ENCODE measurements around the gene APOO. TPM values are rescaled to one million over a fixed set of nuclear protein-coding genes. Genes with fewer than 3 reads are reported as not detected.
A peak's percentile ranks its signal among the peaks of the same experiment; 100 is the strongest.
"Not testable (repeated sequence)": the region's sequence is repeated elsewhere in the genome, so short reads cannot be mapped to it uniquely, and the experiment has no call there.

APOO gene
- total RNA-seq, 1 experiment from 2014 or later = 28.0 TPM

DNA sequence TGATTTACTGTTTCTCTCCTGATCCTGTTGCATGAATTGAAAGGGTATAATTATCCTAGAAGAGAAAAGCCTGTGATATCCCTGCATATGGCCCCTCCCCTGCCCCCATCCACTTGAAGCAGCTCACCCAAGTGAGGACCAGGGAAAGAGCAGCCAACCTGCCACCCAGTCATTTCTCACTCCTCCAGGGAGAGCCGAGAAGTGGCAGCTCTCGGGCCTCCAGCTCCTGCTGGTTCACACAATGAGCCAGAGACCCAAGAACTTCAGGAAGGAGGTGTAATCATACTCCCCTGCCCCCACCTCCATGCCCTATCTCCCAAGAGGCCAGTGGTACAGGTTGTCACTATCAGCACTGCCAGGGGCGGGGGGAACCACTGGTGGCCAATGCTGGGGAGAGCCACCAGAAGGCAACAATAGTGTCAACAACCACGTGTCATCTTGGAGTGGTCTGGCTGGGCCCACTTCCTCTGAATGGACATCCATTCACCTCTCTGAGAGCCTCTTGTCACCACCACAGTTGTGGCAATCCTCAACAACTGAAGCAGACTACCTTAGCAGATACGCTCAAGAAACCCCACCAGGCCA lies 42.9 kb downstream of the APOO start:
- Histone ChIP-seq H3K36me3 (no peaks in the 10 kb centered on the region), H3K9me3 (replicated peaks) (no peaks in the 10 kb centered on the region), H3K27me3 (replicated peaks) (no peaks in the 10 kb centered on the region), H3K27ac (no peak overlapping the region), H3K4me3 (no peak overlapping the region), H3K4me1 (replicated peaks) (no peaks in the 10 kb centered on the region)
- no peak for DNase-seq (ENCODE audit: low read depth in 1 of 2, low spot score in 2 of 2)

DNA sequence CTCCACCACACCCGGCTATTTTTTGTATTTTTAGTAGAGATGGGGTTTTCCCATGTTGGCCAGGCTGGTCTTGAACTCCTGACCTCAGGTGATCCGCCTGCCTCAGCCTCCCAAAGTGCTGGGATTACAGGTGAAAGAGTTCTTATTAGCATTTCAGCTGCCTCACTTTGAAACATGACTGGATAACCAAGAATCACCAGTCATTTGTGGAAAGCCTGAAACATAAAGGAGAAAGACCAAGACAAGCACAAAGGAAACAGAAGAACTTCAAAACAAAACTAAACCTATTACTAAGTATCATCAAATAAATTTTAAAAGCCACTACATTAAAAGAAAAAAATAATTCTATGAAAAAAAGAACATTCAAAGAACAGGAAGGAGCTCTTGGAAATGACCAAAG lies 45.8 kb downstream of the APOO start:
- DNase-seq (ENCODE audit: low read depth in 1 of 2, low spot score in 2 of 2); H3K27me3 ChIP-seq (replicated peaks); H3K4me1 ChIP-seq (replicated peaks); H3K27ac ChIP-seq; H3K9me3 ChIP-seq (replicated peaks); H3K36me3 ChIP-seq; H3K4me3 ChIP-seq: not testable (repeated sequence)

DNA sequence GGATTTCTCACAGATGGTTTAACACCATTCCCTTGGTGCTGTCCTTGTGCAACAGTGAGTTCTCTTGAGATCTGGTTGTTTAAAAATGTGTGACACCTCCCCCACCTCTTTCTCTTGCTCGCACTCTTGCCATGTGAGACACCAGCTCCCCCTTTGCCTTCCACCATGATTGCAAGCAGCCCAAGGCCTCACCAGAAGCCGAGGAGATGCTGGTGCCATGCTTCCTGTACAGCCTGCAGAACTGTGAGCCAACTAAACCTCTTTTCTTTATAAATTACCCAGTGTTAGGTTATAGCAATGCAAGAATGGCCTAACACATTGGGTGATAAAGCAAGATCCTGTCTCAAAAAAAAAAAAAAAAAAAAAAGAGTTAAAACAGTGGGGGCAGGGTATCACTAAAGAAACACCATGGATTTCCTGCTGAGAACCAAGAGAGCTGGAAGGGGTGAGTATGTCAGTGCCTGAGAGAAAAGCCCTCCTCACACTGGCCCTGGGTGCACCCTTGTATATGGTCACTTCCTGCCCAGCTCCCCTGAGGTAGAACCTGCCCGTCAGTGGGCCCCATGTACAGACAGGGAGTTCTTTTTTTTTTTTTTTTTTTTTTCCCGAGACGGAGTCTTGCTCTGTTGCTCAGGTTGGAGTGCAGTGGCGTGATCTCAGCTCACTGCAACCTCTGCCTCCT lies 46.4 kb downstream of the APOO start:
- Histone ChIP-seq H3K9me3 (replicated peaks) (no peaks in the 10 kb centered on the region), H3K27me3 (replicated peaks) (no peaks in the 10 kb centered on the region), H3K4me1 (replicated peaks) (no peaks in the 10 kb centered on the region), H3K36me3 (no peaks in the 10 kb centered on the region), H3K4me3 (no peak overlapping the region), H3K27ac (no peak overlapping the region)
- DNase-seq (ENCODE audit: low read depth in 1 of 2, low spot score in 2 of 2) = no peak

DNA sequence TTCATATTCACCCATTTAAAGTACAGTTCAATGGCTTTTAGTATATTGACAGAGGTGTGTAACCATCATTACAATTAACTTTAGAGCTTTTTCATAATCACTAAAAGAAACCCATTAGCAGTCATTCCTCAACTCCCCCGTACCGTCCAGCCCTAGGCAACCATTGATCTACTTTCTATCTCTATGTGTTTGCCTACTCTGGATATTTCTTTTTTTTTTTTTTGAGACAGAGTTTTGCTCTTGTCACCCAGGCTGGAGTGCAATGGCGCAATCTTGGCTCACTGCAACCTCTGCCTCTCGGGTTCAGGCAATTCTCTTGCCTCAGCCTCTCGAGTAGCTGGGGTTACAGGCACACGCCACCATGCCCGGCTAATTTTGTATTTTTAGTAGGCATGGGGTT lies 48.5 kb downstream of the APOO start:
- H3K27ac ChIP-seq; H3K36me3 ChIP-seq; H3K9me3 ChIP-seq (replicated peaks); H3K4me1 ChIP-seq (replicated peaks); H3K4me3 ChIP-seq; DNase-seq (ENCODE audit: low read depth in 1 of 2, low spot score in 2 of 2); H3K27me3 ChIP-seq (replicated peaks): not testable (repeated sequence)

DNA sequence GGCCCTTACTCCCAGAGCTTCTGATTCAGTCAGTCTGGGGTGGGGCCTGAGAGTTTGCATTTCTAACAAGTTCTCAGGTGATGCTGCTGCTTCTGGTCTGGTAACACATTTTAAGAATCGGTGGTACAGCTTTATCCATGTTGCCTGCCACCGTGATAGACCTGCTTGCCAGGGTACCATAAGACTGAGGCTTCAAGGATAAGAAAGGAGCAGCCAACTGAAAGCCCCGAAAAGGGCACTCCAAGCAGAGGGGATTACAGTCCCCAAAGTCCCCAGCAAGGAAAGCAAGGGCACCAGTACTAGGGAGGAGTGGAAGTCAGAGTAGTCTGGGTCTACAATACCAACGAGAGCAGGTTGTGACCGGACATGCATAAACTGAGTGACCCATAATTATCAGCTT lies 49.8 kb downstream of the APOO start:
- no peak for DNase-seq (ENCODE audit: low read depth in 1 of 2, low spot score in 2 of 2)
- H3K4me3 ChIP-seq = no peak overlapping the region
- H3K36me3 ChIP-seq = no peaks in the 10 kb centered on the region
- H3K4me1 ChIP-seq (replicated peaks) = no peaks in the 10 kb centered on the region
- no peaks in the 10 kb centered on the region for H3K27me3 ChIP-seq (replicated peaks)
- no peaks in the 10 kb centered on the region for H3K9me3 ChIP-seq (replicated peaks)
- H3K27ac ChIP-seq = no peak overlapping the region

DNA sequence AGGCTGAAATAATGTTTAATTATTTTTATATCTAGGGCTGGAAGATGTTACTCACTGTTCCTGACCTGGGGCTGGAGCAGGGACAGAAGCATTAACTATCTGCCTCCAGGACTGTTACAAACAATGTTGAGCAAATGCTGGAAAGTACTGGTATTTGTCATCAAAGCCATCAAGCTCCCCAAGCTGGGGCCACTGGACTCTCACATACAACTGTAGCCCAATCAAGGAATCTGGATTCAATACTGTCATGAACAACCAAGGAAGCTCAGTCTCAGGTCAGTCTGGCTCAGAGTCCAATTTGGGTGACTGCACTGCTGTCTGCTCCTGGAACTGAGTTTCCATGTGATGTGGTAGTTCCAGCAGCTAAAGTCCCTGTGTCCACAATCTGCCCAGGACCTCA lies 50.4 kb downstream of the APOO start:
- Histone ChIP-seq H3K4me1 (replicated peaks) (no peaks in the 10 kb centered on the region), H3K9me3 (replicated peaks) (no peaks in the 10 kb centered on the region), H3K4me3 (no peak overlapping the region), H3K36me3 (no peaks in the 10 kb centered on the region), H3K27ac (no peak overlapping the region), H3K27me3 (replicated peaks) (no peaks in the 10 kb centered on the region)
- no peak for DNase-seq (ENCODE audit: low read depth in 1 of 2, low spot score in 2 of 2)

DNA sequence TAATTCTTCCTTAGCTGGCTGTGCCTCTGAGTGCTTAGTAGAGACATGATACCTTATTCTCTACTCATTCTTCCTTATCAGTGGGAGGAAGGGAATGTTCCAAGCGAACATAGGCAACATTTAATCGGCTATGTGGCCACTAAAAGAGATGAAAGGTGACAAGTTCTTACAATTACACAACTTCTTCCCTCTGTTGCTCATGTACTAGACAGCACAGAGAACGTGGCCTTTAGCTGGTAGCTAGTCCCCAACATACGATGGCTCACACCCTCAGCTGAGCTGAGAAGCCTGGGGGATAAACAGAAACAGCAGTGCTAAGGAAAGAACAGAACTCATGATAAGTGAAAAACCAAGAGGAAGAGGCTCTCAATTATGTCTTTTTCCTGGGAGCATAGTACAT lies 52.2 kb downstream of the APOO start:
- H3K27ac ChIP-seq = no peak overlapping the region
- no peaks in the 10 kb centered on the region for H3K4me1 ChIP-seq (replicated peaks)
- DNase-seq (ENCODE audit: low read depth in 1 of 2, low spot score in 2 of 2) = no peak

DNA sequence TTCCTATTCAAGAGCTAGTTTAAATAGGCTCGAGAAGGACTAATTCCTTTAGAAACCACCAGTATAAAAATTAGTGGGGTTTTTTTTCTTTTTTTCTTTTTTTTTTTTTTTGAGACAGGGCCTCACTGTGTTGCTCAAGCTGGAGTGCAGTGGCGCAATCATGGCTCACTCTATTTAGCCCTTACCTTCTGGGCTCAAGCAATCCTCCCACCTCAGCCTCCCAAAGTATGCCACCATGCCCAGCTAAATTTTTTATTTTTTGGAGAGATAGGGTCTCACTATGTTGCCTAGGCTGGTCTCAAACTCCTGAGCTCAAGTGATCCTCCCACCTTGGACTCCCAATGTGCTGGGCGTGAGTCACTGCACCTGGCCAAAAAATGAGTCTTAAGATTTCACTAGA lies 52.8 kb downstream of the APOO start:
- Histone ChIP-seq H3K27ac (no peak overlapping the region), H3K4me1 (replicated peaks) (no peaks in the 10 kb centered on the region)
- no peak for DNase-seq (ENCODE audit: low read depth in 1 of 2, low spot score in 2 of 2)

More for the DNA sequence above, 52.2 kb downstream of the APOO start:
- Histone ChIP-seq H3K9me3 (replicated peaks) (no peaks in the 10 kb centered on the region), H3K27me3 (replicated peaks) (no peaks in the 10 kb centered on the region), H3K36me3 (no peaks in the 10 kb centered on the region), H3K4me3 (no peak overlapping the region)

DNA sequence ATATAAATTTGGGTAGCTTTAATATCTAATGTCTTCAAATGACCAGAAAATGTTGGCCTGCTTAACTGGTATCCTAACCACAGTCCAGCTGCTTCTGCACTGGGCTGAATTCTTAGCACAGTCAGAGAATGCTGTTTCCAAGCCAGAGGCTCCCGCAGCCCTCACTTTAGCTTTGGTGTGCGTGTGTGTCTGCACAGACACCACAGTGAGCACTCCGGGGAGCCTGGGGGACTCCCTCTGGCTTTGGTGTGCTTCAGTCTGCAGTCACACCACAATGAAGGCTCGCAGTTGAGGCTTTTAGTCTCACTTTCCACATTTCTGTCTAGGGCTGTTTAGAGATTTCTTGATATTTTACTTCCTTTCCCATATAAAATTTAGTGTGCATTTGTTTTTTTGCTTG lies 53.6 kb downstream of the APOO start:
- Histone ChIP-seq H3K27me3 (replicated peaks) (no peaks in the 10 kb centered on the region), H3K36me3 (no peaks in the 10 kb centered on the region), H3K9me3 (replicated peaks) (no peaks in the 10 kb centered on the region), H3K27ac (no peak overlapping the region), H3K4me3 (no peak overlapping the region), H3K4me1 (replicated peaks) (no peaks in the 10 kb centered on the region)
- no peak for DNase-seq (ENCODE audit: low read depth in 1 of 2, low spot score in 2 of 2)

More for the DNA sequence above, 52.8 kb downstream of the APOO start:
- Histone ChIP-seq H3K4me3 (no peak overlapping the region), H3K27me3 (replicated peaks) (no peaks in the 10 kb centered on the region), H3K36me3 (no peaks in the 10 kb centered on the region), H3K9me3 (replicated peaks) (no peaks in the 10 kb centered on the region)

DNA sequence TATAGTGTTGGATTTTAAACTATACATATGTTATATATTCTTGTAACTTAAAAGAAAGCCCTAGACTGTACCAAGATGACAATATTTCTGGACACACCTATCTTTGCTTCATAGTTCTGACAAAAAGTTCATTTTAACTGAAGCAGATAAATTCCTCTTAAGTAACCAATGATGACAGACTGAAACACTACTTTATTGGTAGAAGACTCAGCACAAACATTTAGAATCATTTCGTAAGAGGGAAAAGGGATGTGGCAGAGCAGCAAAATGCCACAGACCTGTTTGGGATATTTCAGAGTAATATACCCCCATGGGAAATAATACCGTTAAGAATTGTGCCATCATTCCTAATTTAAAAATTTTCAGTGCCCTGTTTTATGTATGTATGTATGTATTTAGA lies 56.2 kb downstream of the APOO start:
- Histone ChIP-seq H3K27me3 (replicated peaks) (no peaks in the 10 kb centered on the region), H3K4me3 (no peak overlapping the region), H3K9me3 (replicated peaks) (no peaks in the 10 kb centered on the region), H3K4me1 (replicated peaks) (no peaks in the 10 kb centered on the region), H3K27ac (no peak overlapping the region), H3K36me3 (no peaks in the 10 kb centered on the region)
- no peak for DNase-seq (ENCODE audit: low read depth in 1 of 2, low spot score in 2 of 2)

DNA sequence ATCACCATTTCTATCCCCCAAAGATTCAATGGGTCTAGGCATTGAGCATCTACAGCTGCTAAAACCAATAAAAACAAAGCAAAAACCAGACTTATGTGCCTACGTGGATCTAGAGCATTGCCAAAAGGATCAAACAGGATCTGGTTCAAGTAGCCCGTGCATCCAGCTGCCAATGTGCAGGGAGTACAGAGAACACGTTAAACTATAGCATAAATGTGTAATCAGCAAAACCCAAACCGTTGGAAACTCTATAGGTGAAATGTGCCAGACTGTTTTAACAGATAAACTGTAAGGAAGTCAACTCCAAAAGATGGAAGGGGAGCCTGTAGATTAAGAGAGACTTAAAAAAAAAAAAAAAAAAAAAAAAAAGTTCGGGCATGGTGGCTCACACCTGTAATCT lies 58.5 kb downstream of the APOO start:
- peaks cover 3% of the 10 kb centered on the region; the same call in 1 of the 2 replicates for H3K4me1 ChIP-seq (replicated peaks)
- no peak overlapping the region for H3K27ac ChIP-seq
- no peak overlapping the region for H3K4me3 ChIP-seq
- H3K9me3 ChIP-seq (replicated peaks) = no peaks in the 10 kb centered on the region
- H3K36me3 ChIP-seq = no peaks in the 10 kb centered on the region
- no peaks in the 10 kb centered on the region for H3K27me3 ChIP-seq (replicated peaks)
- DNase-seq (ENCODE audit: low read depth in 1 of 2, low spot score in 2 of 2) = no peak

DNA sequence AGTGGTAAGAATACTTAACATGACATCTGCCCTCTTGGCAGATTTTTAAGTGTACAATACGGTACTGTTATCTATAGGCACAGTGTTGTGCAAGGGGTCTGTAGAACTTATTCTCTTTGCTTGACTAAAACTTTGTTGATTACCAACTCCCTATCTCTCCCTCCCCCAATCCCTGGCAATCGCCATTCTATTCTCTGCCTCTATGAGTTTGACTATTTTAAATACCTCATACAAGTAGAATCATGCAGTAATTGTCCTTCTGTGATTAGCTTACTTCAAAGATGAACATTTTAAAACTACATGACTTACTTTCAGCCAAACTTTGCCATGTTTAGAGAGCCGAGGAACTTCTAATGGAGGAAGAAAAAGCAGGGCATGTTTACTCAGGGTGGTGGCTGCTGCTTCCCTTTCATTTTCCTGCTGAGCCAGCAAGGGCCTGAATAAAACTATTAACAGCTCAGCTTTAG lies 62.4 kb downstream of the APOO start:
- H3K4me3 ChIP-seq = no peak overlapping the region
- H3K4me1 ChIP-seq (replicated peaks) = peaks cover 3% of the 10 kb centered on the region; the same call in 1 of the 2 replicates
- no peaks in the 10 kb centered on the region for H3K9me3 ChIP-seq (replicated peaks)
- peak in 1 of 2 experiments; percentile 10 for DNase-seq (ENCODE audit: low read depth in 1 of 2, low spot score in 2 of 2)
- H3K27ac ChIP-seq = no peak overlapping the region
- no peaks in the 10 kb centered on the region for H3K36me3 ChIP-seq
- no peaks in the 10 kb centered on the region for H3K27me3 ChIP-seq (replicated peaks)

DNA sequence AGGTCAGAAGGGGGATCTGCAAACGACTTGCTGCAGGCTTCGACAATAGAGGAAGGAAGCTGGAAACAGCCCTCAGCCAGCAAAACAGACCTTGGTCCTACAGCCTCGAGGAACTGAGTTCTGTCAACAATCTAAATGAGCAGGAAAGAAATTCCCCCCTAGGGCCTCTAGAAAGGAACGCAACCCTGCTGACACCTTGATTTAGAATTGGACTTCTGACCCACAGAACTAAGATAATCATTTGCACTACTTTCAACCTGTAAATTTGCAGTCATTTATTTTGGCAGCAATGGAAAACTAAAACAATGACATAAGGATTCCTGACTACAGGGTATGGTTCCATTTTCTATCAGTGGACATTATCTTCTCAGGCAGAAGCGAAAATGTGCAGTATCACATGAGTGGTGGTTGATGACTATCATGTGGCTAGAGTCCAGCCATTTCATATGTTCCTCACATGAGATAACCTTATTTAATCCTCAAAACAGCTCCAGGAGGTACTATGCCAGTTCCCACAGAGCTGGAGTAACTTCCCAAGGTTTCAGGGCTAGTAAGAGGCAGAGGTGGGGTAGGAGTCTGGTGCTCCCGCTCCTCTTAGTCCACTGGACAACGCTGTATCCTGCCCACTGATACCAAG lies 63.1 kb downstream of the APOO start:
- DNase-seq (ENCODE audit: low read depth in 1 of 2, low spot score in 2 of 2) = no peak
- Histone ChIP-seq H3K4me1 (replicated peaks) (peaks cover 3% of the 10 kb centered on the region; the same call in 1 of the 2 replicates), H3K9me3 (replicated peaks) (no peaks in the 10 kb centered on the region), H3K27me3 (replicated peaks) (no peaks in the 10 kb centered on the region), H3K36me3 (no peaks in the 10 kb centered on the region), H3K4me3 (no peak overlapping the region), H3K27ac (no peak overlapping the region)

DNA sequence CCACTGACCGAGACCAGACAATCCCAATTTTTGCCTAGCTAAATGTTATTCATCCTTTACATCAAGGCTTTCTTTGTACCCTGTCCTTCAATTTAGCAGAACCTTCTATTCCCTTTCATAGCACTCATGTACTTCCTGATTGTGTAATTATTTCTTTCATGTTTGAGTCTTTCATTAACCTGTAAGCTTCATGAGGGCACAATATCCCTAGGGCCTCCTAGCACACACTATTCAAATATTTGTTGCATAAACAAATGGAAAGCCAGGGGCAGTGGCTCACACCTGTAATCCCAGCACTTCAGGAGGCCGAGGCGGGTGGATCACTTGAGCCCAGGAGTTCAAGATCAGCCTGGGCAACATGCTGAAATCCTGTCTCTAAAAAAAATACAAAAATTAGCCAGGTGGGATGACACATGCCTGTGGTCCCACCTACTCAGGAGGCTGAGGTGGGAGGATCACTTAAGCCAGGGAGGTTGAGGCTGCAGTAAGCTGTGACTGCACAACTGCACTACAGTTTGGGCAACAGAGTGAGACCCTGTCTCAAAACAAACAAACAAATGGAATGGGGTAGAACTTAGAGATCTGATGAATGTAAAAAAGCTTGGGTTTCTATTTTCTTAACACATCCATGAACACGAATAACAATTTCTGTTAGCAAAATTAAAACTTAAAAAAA lies 65.8 kb downstream of the APOO start:
- DNase-seq (ENCODE audit: low read depth in 1 of 2, low spot score in 2 of 2) = no peak
- H3K27ac ChIP-seq = no peak overlapping the region
- no peaks in the 10 kb centered on the region for H3K9me3 ChIP-seq (replicated peaks)
- peaks cover 3% of the 10 kb centered on the region; the same call in 1 of the 2 replicates for H3K4me1 ChIP-seq (replicated peaks)
- no peaks in the 10 kb centered on the region for H3K36me3 ChIP-seq
- no peak overlapping the region for H3K4me3 ChIP-seq
- no peaks in the 10 kb centered on the region for H3K27me3 ChIP-seq (replicated peaks)

Measured in SJSA1 (cell line).